Pancreas (tissue), 10 donors: ENCODE data around the gene ZFYVE27. TPM values are rescaled to one million over a fixed set of nuclear protein-coding genes. Genes with fewer than 3 reads are reported as not detected.

Source experiments
- ATAC-seq, 4 donors: fragments of 200-7000 bp; cut with Tn5 transposase; one replicate each; pipeline versions ENCODE4 v1.8.0 to v1.9.1; 2020; ENCODE audit warnings: mild to moderate bottlenecking in 4 of 4, moderate library complexity in 4 of 4
- DNase-seq, 6 donors: peaks; one replicate each; pipeline ENCODE4 v3.0.0-alpha.2; 2020
- FAIRE-seq: peaks from 2 replicates; lab custom pipeline; 2012; peaks lifted over from hg19 to GRCh38; lab: Jason Lieb, UNC
- H3K27ac ChIP-seq, 4 donors: fragments of 200-600 bp; sonication (generic); 1 replicate in 3 of 4; 2 replicates in 1 of 4; pipeline versions ENCODE4 v1.5.0 to v1.8.0; 2020
- H3K27me3 ChIP-seq, 4 donors: fragments of 200-600 bp; one replicate each; pipeline ENCODE4 v1.8.0; 2021
- H3K36me3 ChIP-seq, 3 donors: fragments of 200-600 bp; sonication (generic) in 1 of 3; one replicate each; pipeline versions ENCODE4 v1.5.0 to v1.8.0; 2020 to 2021
- H3K4me1 ChIP-seq, 3 donors: fragments of 200-600 bp; one replicate each; pipeline ENCODE4 v1.8.0; 2021
- H3K4me3 ChIP-seq, 4 donors: fragments of 200-600 bp; sonication (generic) in 2 of 4; one replicate each; pipeline versions ENCODE4 v1.5.0 to v1.8.0; 2020 to 2021
- H3K9me3 ChIP-seq, 4 donors: fragments of 200-600 bp; one replicate each; pipeline ENCODE4 v1.8.0; 2021
- WGBS, 2 donors: extraction: QIAGEN DNeasy Blood & Tissue Kit; methylation state at CpG; one replicate each; pipeline ENCODE4 v1.1.7; 2013; 5-methylcytosine and 5-hydroxymethylcytosine counted together
- intact Hi-C, 3 donors: fragments of 100-400 bp; cut with DNase I; formaldehyde crosslinking; loops; one replicate each; pipeline versions ENCODE4 v1.11.1 to v1.14.2; 2022
- polyA plus RNA-seq, 2 donors: library from polyadenylated mRNA; stranded (reverse); fragments of 200-250 nt; gene quantifications; one replicate each; pipeline ENCODE4 v1.2.3, GENCODE V29; 2013
- total RNA-seq, 6 donors: library from RNA; stranded (reverse); fragmentation: NEBNext Ultra II Directional in 4 of 6; extraction: Animal tissue kit (Norgen Biotek cat#: 25700) in 4 of 6; gene quantifications; one replicate each; pipeline versions ENCODE4 v1.2.1 to v1.2.4, GENCODE V29; 2021 to 2023
- TF ChIP-seq, protein P1 (sequence below), 4 donors: fragments of 200-600 bp; sonication (generic) in 3 of 4; IDR thresholded peaks; one replicate each; pipeline versions ENCODE4 v1.5.0 to v1.8.0; 2021; ENCODE audit warnings: antibody characterized with exemption in 4 of 4
- donor health status: healthy with polysubstance abuse.
- donor health status: DM: no; HTN: no; CAD: no; lungs with moderate emphysema.
- donor health status: DM: no; HTN: no; CAD: no.
- donor health status: control.
- donor health status: control.
- donor health status: Bipolar disorder and iron deficiency.
- donor health status: DM: yes; HTN: yes; CAD: no.
- donor health status: DM: no; HTN: no; CAD: no.
- donor health status: DM: no; HTN: no; CAD: no.
- donor health status: DM: yes; HTN: yes; CAD: no.

ZFYVE27 gene
- total and polyA plus RNA-seq, 8 donors: 11.9 to 34.9 (median 15.5) TPM

DNA sequence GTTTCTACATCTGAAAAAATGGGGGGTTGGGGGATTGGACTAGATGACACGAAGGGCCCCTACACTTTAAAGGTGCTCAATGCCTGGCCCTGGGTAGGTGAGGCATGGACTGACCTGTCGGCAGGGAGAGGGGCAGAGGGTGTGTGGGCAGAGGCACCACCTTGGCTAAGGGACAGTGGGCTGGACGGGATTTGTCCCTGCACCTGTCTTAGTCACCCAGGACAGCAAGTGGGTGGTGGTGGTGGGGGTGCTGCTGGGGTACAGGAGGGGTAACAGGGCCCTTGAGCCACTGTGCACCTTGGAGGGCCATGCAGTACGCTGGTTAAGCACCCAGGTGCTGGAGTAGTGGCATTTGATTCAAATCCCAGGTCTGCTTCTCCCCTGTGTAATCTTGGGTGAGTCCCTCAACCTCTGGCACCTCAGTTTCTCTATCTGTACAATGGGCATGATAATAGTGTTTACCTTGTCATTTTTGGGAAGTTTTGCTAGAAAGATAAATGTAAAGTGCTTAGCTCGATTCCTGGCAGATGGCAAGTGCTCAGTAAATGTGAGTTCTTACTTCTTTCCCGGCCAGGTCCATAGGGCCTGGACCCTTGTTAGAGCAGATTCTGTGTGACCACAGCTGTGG, 53.0 kb downstream of the ZFYVE27 start:
- ATAC-seq (no peak), FAIRE-seq (no peak), DNase-seq (peak in 1 of 6 donors; percentile 28)
- intact Hi-C loops: loop anchor here in 2 of 3 donors (5.0 to 10.0 kb wide), 2 partner anchors 75 to 77 kb away; no protein-coding TSS in a partner anchor
- TF ChIP-seq, protein P1, sequence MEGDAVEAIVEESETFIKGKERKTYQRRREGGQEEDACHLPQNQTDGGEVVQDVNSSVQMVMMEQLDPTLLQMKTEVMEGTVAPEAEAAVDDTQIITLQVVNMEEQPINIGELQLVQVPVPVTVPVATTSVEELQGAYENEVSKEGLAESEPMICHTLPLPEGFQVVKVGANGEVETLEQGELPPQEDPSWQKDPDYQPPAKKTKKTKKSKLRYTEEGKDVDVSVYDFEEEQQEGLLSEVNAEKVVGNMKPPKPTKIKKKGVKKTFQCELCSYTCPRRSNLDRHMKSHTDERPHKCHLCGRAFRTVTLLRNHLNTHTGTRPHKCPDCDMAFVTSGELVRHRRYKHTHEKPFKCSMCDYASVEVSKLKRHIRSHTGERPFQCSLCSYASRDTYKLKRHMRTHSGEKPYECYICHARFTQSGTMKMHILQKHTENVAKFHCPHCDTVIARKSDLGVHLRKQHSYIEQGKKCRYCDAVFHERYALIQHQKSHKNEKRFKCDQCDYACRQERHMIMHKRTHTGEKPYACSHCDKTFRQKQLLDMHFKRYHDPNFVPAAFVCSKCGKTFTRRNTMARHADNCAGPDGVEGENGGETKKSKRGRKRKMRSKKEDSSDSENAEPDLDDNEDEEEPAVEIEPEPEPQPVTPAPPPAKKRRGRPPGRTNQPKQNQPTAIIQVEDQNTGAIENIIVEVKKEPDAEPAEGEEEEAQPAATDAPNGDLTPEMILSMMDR (IDR thresholded peaks at IDR 0.05): no peak
- H3K9me3 ChIP-seq: no peaks in the 10 kb centered on the region
- WGBS, 2 donors: 25 to 37% methylated on average over 6 of the region's 6 CpGs
- peaks cover 28 to 49% (median 34%) of the 10 kb centered on the region in 3 donors for H3K4me1 ChIP-seq
- no peaks in the 10 kb centered on the region for H3K27me3 ChIP-seq
- H3K4me3 ChIP-seq: peak overlapping the region in 2 of 4 donors; percentile 49 to 50
- no peaks in the 10 kb centered on the region for H3K36me3 ChIP-seq
- peak overlapping the region; percentile 70 to 88 (median 78) for H3K27ac ChIP-seq

DNA sequence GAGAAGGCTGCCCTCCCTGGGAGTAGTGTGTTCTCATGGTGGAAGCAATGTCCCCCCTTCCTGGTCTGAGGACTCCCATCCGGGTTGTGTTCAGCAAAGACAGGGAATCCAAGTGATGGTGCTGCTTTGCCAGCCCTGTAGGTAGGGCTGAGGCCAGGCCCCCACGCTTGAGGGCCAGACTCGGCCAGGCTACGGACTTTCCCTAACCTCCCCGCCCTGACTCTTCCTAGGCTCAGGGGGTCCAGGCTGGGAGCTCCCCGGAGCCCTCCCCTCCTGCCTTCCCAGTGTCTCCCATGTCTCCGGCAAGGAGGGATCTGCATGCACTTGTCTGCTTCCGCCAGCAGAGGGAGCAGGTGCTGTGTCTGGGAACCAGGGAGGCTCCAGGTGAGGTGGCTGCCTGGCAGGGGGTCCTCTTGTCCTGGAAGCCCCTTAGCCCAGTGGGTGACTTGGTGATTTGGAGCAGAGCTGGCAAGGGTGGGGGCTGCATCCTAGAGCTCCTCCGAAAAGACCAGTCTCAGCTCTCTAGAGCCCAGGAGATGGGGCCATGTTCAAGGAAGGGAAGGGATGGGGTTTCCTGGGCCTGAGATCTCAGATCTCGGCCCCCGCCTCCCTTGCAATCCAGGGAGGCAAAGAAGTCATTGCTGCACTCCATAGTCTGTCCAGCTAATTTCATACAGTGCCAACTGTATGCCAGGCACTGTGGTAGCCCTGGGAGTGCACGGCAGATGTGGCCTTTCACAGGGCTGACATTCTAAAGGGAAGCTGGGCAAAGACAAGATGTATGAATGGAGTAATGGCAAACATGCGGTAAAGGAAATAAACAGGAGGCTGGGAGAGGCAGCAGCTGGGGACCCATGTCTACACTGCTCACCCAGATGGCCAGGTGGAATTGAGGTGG, 55.1 kb downstream of the ZFYVE27 start:
- Histone ChIP-seq H3K9me3 (no peaks in the 10 kb centered on the region), H3K27ac (peak overlapping the region; percentile 59 to 88 (median 76)), H3K4me3 (peak overlapping the region in 1 of 4 donors; percentile 11), H3K4me1 (peaks cover 22 to 37% (median 31%) of the 10 kb centered on the region in 3 donors), H3K36me3 (no peaks in the 10 kb centered on the region), H3K27me3 (no peaks in the 10 kb centered on the region)
- ATAC-seq (peak; percentile 56 to 70 (median 63)), DNase-seq (peak; percentile 81 to 91 (median 89)), FAIRE-seq (no peak)
- intact Hi-C loops: loop anchor here in 2 of 3 donors (5.0 to 10.0 kb wide), 2 partner anchors 73 to 75 kb away; no protein-coding TSS in a partner anchor
- TF ChIP-seq, protein P1 (IDR thresholded peaks at IDR 0.05): peak; percentile 83 to 92 (median 88)
- WGBS, 2 donors: 11 to 14% methylated on average over 13 of the region's 13 CpGs

DNA sequence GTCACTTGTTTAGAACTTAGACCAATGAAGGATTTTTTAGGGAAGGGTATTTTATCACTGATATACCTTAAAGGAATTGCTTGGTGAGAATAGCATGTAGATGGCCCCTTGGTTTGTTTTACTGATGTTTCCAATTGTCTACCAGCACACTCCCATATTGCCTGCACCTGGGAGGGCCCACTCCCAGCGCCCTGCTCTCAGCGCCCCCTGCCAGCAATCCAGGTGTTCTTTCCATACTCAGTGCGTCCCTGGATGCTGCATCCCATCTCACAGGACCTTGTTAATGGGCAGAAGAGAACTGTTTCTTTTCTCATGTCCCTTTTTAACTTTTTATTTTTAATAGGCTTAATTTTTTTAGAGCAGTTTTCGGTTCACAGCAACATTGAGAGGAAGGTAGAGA, 59.0 kb downstream of the ZFYVE27 start:
- no peaks in the 10 kb centered on the region for H3K36me3 ChIP-seq
- H3K4me1 ChIP-seq: peaks cover 16 to 24% (median 20%) of the 10 kb centered on the region in 3 donors
- TF ChIP-seq, protein P1 (IDR thresholded peaks at IDR 0.05): no peak
- H3K9me3 ChIP-seq: no peaks in the 10 kb centered on the region
- FAIRE-seq (no peak), DNase-seq (no peak), ATAC-seq (no peak)
- 74 to 80% methylated on average over 4 of the region's 4 CpGs for WGBS, 2 donors
- H3K4me3 ChIP-seq: no peak overlapping the region
- intact Hi-C loops: loop anchor here in 1 of 3 donors (10.0 kb wide), 1 partner anchor 69 kb away; no protein-coding TSS in a partner anchor
- H3K27ac ChIP-seq: no peak overlapping the region
- no peaks in the 10 kb centered on the region for H3K27me3 ChIP-seq

DNA sequence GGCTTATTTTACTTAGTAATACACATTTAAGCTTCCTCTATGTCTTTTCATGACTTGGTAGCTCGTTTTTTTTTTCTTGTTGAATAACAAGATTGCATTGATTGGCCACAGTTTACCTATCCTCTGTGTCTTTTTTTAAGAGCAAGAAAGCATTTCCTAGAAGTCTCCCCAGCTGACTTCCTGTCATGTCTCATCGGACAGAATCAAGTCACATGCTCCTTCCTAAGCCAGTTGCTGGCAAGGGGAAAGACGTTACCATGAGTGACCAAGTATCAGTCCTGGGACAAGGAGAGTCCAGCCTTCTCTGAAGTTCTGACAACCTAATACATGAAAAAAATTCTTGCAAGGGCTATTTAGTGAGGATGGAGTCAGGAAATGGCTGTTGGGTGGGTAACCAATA, 59.7 kb downstream of the ZFYVE27 start:
- H3K27ac ChIP-seq: no peak overlapping the region
- no peaks in the 10 kb centered on the region for H3K36me3 ChIP-seq
- FAIRE-seq (no peak), DNase-seq (no peak), ATAC-seq (no peak)
- no peaks in the 10 kb centered on the region for H3K9me3 ChIP-seq
- H3K27me3 ChIP-seq: no peaks in the 10 kb centered on the region
- H3K4me1 ChIP-seq: peaks cover 10 to 16% (median 13%) of the 10 kb centered on the region in 3 donors
- H3K4me3 ChIP-seq: no peak overlapping the region
- WGBS, 2 donors: 47 to 49% methylated on average over 3 of the region's 3 CpGs
- intact Hi-C loops: loop anchor here in 1 of 3 donors (10.0 kb wide), 1 partner anchor 68 kb away; no protein-coding TSS in a partner anchor
- TF ChIP-seq, protein P1 (IDR thresholded peaks at IDR 0.05): no peak
